ENCODE measurements around the gene SNAI3.

The SNAI3 gene

GRCh38 chr16:88716601-88717001 is 30.3 kb upstream of the SNAI3 start:
- no peaks in the 10 kb centered on the region; the same call in 1 of the 2 replicates for H3K79me2 ChIP-seq (ENCODE audit: low read length)
- H3K4me3 ChIP-seq (ENCODE audit: low read length), result no peak overlapping the region
- no peak overlapping the region for H3K9ac ChIP-seq (ENCODE audit: low read length)
- no peaks in the 10 kb centered on the region for H3K4me1 ChIP-seq (ENCODE audit: low read length)
- TF ChIP-seq EZH2phosphoT487 (IDR thresholded peaks at IDR 0.05; ENCODE audit: low read depth) (no peak), CTCF (IDR thresholded peaks at IDR 0.05; ENCODE audit: low read depth, low read length) (no peak)
- no peak overlapping the region for H3K27ac ChIP-seq (ENCODE audit: low read length)
- H4K20me1 ChIP-seq (ENCODE audit: insufficient read depth, low read length), result no peaks in the 10 kb centered on the region
- no peaks in the 10 kb centered on the region for H3K9me3 ChIP-seq (ENCODE audit: insufficient read depth, low read length)
- H3K36me3 ChIP-seq (replicated peaks; ENCODE audit: low read depth, low read length), result peaks cover 21% of the 10 kb centered on the region
- H2AFZ ChIP-seq (ENCODE audit: low read depth, low read length), result no peak overlapping the region
- H3K27me3 ChIP-seq (ENCODE audit: low read depth, low read length), result no peaks in the 10 kb centered on the region
- no peak overlapping the region for H3K4me2 ChIP-seq (ENCODE audit: low read length)

GRCh38 chr16:88716201-88716600 is 29.9 kb upstream of the SNAI3 start:
- no peak overlapping the region for H3K27ac ChIP-seq (ENCODE audit: low read length)
- H3K4me1 ChIP-seq (ENCODE audit: low read length), result no peaks in the 10 kb centered on the region
- no peaks in the 10 kb centered on the region for H4K20me1 ChIP-seq (ENCODE audit: insufficient read depth, low read length)
- H3K27me3 ChIP-seq (ENCODE audit: low read depth, low read length), result no peaks in the 10 kb centered on the region
- peaks cover 19% of the 10 kb centered on the region for H3K36me3 ChIP-seq (replicated peaks; ENCODE audit: low read depth, low read length)
- TF ChIP-seq EZH2phosphoT487 (IDR thresholded peaks at IDR 0.05; ENCODE audit: low read depth), result no peak
- no peak for TF ChIP-seq CTCF (IDR thresholded peaks at IDR 0.05; ENCODE audit: low read depth, low read length)
- no peak overlapping the region for H3K9ac ChIP-seq (ENCODE audit: low read length)
- H3K4me2 ChIP-seq (ENCODE audit: low read length), result no peak overlapping the region
- H3K79me2 ChIP-seq (ENCODE audit: low read length), result peaks cover 2% of the 10 kb centered on the region; the same call in 1 of the 2 replicates
- no peak overlapping the region for H2AFZ ChIP-seq (ENCODE audit: low read depth, low read length)
- no peaks in the 10 kb centered on the region for H3K9me3 ChIP-seq (ENCODE audit: insufficient read depth, low read length)
- no peak overlapping the region for H3K4me3 ChIP-seq (ENCODE audit: low read length)

GRCh38 chr16:88715312-88716190 is 29.2 kb upstream of the SNAI3 start:
- no peak overlapping the region for H3K9ac ChIP-seq (ENCODE audit: low read length)
- H3K4me1 ChIP-seq (ENCODE audit: low read length), result no peaks in the 10 kb centered on the region
- H2AFZ ChIP-seq (ENCODE audit: low read depth, low read length), result no peak overlapping the region
- peaks cover 18% of the 10 kb centered on the region for H3K36me3 ChIP-seq (replicated peaks; ENCODE audit: low read depth, low read length)
- H3K27me3 ChIP-seq (ENCODE audit: low read depth, low read length), result no peaks in the 10 kb centered on the region
- H4K20me1 ChIP-seq (ENCODE audit: insufficient read depth, low read length), result no peaks in the 10 kb centered on the region
- no peaks in the 10 kb centered on the region for H3K9me3 ChIP-seq (ENCODE audit: insufficient read depth, low read length)
- no peak for TF ChIP-seq CTCF (IDR thresholded peaks at IDR 0.05; ENCODE audit: low read depth, low read length)
- no peak for TF ChIP-seq EZH2phosphoT487 (IDR thresholded peaks at IDR 0.05; ENCODE audit: low read depth)
- no peak overlapping the region for H3K4me3 ChIP-seq (ENCODE audit: low read length)
- H3K4me2 ChIP-seq (ENCODE audit: low read length), result no peak overlapping the region
- H3K79me2 ChIP-seq (ENCODE audit: low read length), result peaks cover 5% of the 10 kb centered on the region; the same call in 1 of the 2 replicates
- H3K27ac ChIP-seq (ENCODE audit: low read length), result no peak overlapping the region

GRCh38 chr16:88714420-88715302 is 28.4 kb upstream of the SNAI3 start:
- Histone ChIP-seq H3K36me3 (replicated peaks; ENCODE audit: low read depth, low read length) (peaks cover 18% of the 10 kb centered on the region), H4K20me1 (ENCODE audit: insufficient read depth, low read length) (no peaks in the 10 kb centered on the region)

More at GRCh38 chr16:88714420-88715302, 28.4 kb upstream of the SNAI3 start:
- Histone ChIP-seq H3K79me2 (ENCODE audit: low read length) (peaks cover 13% of the 10 kb centered on the region), H3K4me3 (ENCODE audit: low read length) (no peak overlapping the region), H2AFZ (ENCODE audit: low read depth, low read length) (no peak overlapping the region), H3K27ac (ENCODE audit: low read length) (no peak overlapping the region), H3K4me2 (ENCODE audit: low read length) (no peak overlapping the region), H3K27me3 (ENCODE audit: low read depth, low read length) (no peaks in the 10 kb centered on the region), H3K9me3 (ENCODE audit: insufficient read depth, low read length) (no peaks in the 10 kb centered on the region), H3K4me1 (ENCODE audit: low read length) (no peaks in the 10 kb centered on the region), H3K9ac (ENCODE audit: low read length) (no peak overlapping the region)
- no peak for TF ChIP-seq CTCF (IDR thresholded peaks at IDR 0.05; ENCODE audit: low read depth, low read length)
- TF ChIP-seq EZH2phosphoT487 (IDR thresholded peaks at IDR 0.05; ENCODE audit: low read depth), result no peak

Data from OCI-LY3 (cell line).